HG03439 (cell line): ENCODE measurements around the gene ILKAP.

Source experiments
- ATAC-seq: cut with Tn5 transposase; IDR thresholded peaks from one replicate; pipeline ENCODE4 v1.9.1; 2021; ENCODE audit warnings: mild to moderate bottlenecking, moderate library complexity; ENCODE audit not compliant: unreplicated experiment

The ILKAP gene

GRCh38 chr2:238166391-238167343 lies 36.8 kb downstream of the ILKAP start:
- no peak for ATAC-seq

GRCh38 chr2:238165288-238165921 lies 38.1 kb downstream of the ILKAP start:
- ATAC-seq = no peak

- no peak for ATAC-seq
Measured at GRCh38 chr2:238164906-238165287, 38.6 kb downstream of the ILKAP start.

- ATAC-seq = no peak
Measured at GRCh38 chr2:238163481-238164198, 39.9 kb downstream of the ILKAP start.

- no peak for ATAC-seq
Measured at GRCh38 chr2:238162846-238163441, 40.6 kb downstream of the ILKAP start.

GRCh38 chr2:238162251-238162845 lies 41.1 kb downstream of the ILKAP start:
- no peak for ATAC-seq

- no peak for ATAC-seq
Measured at GRCh38 chr2:238161291-238162051, 42.0 kb downstream of the ILKAP start.

DNA sequence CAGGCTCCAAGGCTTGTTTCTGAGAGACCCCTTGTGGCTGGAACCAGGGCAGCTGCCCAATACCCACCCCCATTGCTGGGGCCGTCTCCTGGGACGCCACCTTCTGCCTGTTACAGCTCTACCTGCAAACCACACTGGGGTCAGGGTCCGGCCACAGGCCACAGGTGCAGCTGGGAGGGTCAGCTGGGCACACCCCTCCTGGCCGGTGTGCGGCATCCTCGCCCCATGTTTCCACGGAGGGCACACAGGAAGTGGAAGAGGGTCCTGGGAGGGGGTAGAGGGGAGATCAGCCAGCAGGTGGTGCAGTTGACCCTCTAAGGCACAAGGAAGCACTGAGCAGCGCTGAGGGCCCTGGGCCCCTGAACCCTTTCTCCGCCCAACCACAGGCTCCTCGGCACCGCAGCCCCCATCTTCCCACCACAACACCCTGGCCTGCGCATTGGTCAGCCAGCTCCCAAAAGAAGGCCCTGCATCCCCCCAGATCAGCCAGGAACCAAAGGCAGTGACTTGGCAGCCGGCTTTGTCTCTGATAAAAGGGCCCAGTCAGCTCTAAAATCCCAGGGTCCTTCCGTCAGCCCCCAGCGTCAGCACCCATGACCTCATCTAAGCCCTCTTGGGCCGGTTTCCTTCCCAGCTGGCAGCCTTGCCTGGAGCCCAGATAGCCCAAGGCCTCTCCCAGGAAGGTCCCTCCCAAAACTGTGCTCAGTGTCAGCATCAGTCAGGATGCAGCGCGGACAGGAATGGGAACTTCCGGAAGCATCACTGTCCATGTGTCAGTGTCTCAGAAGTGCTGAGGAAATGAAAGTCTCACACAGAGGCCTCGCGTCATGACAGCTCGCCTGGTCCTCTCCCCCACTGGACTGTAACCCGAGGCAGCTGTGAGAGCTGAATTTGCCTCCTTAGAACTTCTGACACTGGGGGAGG lies 43.0 kb downstream of the ILKAP start:
- ATAC-seq = no peak

DNA sequence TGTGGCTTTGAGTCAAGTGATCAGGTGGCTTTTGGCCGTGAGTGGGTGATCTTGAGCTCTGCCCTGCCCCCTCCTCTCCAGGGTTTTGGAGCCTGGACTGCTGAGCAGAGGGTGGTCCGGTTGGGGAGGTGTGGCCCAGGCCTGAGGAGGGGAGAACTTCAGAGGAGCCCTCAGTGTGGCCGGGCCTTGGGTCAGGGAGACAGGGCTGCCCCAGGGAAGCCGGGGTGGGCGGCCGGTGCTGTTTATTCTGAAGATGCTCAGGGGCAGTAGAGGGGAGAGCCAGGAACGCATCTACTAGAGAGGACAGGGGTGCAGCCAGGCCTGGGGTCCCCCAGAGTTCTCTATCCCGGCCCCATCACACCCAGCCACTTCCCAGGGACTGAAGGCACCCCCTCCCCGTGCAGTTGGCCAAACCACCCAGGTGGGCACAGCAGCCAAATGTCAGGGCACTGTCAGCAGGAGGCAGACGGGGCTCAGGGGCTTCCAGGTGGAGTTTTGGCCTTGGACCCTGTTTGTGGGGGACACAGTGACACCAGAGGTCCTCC lies 43.8 kb downstream of the ILKAP start:
- ATAC-seq = no peak

GRCh38 chr2:238159071-238159539 lies 44.4 kb downstream of the ILKAP start:
- no peak for ATAC-seq

GRCh38 chr2:238158509-238159070 lies 44.9 kb downstream of the ILKAP start, which contains the start of gene ERFE:
TSS of gene ERFE (plus strand) at chr2:238158970. CDS start at chr2:238159008, 38 bp downstream.
- no peak for ATAC-seq

- ATAC-seq = no peak
Measured at GRCh38 chr2:238158018-238158508, 45.4 kb downstream of the ILKAP start.

- no peak for ATAC-seq
Measured at GRCh38 chr2:238157506-238158017, 45.9 kb downstream of the ILKAP start.

GRCh38 chr2:238155761-238156694 lies 47.5 kb downstream of the ILKAP start:
- no peak for ATAC-seq

- no peak for ATAC-seq
Measured at GRCh38 chr2:238155051-238155760, 48.3 kb downstream of the ILKAP start.

- ATAC-seq = no peak
Measured at GRCh38 chr2:238154570-238154969, 48.9 kb downstream of the ILKAP start.
